Effector CD4-positive, alpha-beta T cell (primary cell): ENCODE measurements around the gene RDH12.
"Not testable (repeated sequence)": the region's sequence is repeated elsewhere in the genome, so short reads cannot be mapped to it uniquely, and the experiment has no call there.

Experiments used
- DNase-seq: peaks from one replicate; pipeline ENCODE4 v3.0.0-alpha.2; 2020

Gene RDH12

DNA sequence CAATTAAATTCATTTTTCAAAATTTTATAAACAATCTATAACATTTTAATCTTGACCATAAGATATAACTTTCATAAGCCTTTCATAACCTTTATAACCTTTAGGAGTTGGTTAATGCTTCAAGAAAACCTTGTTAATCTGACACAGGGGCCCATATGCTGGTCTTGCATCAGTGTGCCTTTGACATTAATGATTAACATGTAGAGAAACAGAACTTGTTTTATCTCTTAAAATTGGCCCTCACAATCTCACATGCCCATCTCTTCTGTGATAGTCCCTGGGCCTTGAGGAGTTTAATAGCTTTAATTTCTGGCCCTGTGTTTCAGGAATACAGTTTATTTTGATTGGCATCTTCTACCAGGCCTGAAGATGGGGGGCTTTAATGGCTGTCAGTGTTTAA, 7.7 kb downstream of the RDH12 start:
- not testable (repeated sequence) for DNase-seq

DNA sequence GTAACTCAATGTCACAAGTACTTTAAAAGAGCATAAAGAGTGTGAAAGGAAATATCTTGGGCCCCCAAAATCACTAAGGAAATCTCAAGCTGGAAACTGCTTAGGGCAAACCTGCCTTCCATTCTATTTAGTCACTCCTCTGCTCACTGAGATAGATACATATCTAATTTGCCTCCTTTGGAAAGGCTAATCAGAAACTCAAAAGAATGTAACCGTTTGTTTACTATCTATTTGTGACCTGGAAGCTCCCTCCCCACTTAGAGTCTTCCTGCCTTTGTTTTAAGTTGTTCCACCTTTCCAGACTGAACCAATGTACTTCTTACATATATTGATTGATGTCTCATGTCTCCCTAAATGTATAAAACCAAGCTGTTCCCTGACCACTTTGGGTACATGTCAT, 8.1 kb downstream of the RDH12 start:
- not testable (repeated sequence) for DNase-seq

- no peak for DNase-seq
These were observed 8.5 kb downstream of the RDH12 start for GRCh38 chr14:67710209-67710608.

GRCh38 chr14:67717048-67717447, 15.4 kb downstream of the RDH12 start:
- DNase-seq: no peak

DNA sequence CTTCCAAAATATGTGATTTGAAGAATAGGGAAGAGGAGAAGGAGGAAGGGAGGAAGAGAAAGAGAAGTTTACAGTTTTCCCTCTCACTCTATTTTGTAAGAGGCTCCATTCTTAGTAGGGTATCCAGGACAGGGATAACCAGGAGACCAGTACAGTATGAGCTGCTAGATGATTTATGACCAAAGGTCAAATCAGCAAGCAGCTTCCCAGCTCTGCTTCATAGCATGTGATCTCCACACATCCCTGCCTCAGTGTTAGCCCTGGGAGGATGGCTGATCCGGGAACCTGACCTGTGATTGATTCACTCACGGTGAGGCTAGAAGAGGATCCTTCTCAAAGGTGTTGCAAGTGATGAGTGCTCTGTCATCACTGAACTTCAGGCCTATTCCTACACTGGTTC, 16.6 kb downstream of the RDH12 start:
- DNase-seq: no peak

DNA sequence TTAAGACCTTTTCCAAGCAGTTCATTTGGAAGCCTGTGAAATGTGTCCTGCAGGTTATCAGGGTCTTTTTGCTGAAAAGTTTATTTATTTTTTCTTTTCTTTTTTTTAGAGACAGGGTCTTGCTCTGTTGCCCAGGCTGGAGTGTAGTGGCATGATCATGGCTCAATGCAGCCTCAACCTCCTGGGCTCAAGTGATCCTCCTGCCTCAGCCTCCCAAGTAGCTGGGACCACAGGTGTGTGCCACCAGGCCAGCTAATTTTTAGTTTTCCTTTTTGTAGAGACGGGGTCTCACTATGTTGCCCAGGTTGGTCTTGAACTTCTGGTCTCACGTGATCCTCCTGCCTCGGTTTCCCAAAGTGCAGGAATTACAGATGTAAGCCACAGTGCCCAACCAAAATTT, 17.7 kb downstream of the RDH12 start:
- DNase-seq: not testable (repeated sequence)

- no peak for DNase-seq
These were observed 18.2 kb downstream of the RDH12 start for GRCh38 chr14:67719866-67720265.

GRCh38 chr14:67721875-67722274, 20.2 kb downstream of the RDH12 start:
- no peak for DNase-seq

DNA sequence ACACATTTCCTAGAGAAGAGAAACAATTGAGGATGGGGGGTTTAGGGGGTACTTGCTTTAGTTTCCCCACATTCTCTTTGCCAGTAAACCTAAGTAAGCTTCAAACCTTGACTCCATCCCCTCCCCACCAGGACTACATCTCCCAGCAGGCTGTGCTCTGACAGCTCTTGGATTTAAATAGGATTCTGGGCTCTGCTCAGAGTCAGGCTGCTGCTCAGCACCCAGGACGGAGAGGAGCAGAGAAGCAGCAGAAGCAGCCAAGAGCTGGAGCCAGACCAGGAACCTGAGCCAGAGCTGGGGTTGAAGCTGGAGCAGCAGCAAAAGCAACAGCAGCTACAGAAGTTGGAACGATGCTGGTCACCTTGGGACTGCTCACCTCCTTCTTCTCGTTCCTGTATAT, 20.6 kb downstream of the RDH12 start:
- DNase-seq: no peak

GRCh38 chr14:67725171-67725570, 23.5 kb downstream of the RDH12 start:
- DNase-seq: no peak

- DNase-seq: no peak
These were observed 25.7 kb downstream of the RDH12 start for GRCh38 chr14:67727361-67727760.

- DNase-seq: no peak
These were observed 26.6 kb downstream of the RDH12 start for GRCh38 chr14:67728258-67728657.

- DNase-seq: no peak
These were observed 27.6 kb downstream of the RDH12 start for GRCh38 chr14:67729072-67729885.

DNA sequence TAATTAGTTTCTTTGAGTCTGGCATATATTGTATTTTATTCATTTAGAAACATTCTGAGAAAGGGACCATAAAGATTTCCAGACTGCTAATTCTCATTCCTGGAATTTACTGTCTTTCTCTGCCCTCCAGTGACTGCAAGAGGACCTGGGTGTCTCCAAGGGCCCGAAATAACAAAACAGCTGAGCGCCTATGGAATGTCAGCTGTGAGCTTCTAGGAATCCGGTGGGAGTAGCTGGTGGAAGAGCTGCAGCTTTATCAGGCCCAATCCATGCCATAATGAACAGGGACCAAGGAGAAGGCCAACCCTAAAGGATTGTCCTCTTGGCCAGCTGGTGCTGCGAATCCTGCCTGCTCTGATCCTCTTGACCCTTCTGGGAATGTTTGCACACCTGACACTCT, 31.9 kb downstream of the RDH12 start:
- DNase-seq: no peak

DNA sequence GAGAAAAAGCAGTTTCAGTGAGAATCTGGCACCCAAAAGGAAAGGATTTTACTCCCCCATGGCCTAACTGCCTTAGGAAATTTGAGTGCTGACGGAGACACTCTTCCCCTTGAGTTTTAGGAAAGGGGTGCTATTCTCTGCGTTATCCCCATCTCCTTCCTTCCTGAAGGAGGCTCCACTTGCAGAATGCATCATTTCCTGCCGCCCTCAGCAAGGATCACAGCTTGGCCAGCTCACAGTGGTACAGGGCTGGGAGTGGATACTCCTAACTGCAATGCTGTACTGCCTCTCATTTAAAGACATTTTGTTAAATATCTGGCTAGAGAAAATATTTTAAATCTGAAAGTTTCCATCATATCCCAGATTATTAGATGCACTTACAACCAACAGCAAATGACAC, 33.0 kb downstream of the RDH12 start:
- DNase-seq: no peak

GRCh38 chr14:67735336-67736147, 33.9 kb downstream of the RDH12 start:
- no peak for DNase-seq

- no peak for DNase-seq
These were observed 35.1 kb downstream of the RDH12 start for GRCh38 chr14:67736771-67737170.

- no peak for DNase-seq
These were observed 37.2 kb downstream of the RDH12 start for GRCh38 chr14:67738740-67739504.

DNA sequence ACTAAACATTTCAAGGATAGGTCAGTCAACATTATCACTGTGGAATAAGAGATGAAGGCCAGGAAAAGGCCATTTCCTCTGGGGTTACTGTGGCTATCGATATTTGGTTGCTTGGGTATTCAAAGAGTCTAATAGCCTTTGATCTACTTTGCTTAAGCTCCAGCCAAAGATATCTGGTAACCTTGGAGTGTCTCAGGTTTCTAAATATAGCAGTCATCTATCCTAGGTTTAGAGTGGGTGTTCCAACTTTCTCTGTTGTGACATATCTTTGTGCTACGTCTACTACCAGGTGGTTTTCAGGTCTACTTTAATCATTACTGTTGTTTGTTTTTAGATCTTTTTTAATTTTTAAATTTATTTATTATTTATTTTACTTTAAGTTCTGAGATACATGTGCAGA, 42.4 kb downstream of the RDH12 start:
- no peak for DNase-seq

GRCh38 chr14:67746927-67747326, 45.2 kb downstream of the RDH12 start:
- DNase-seq: no peak

DNA sequence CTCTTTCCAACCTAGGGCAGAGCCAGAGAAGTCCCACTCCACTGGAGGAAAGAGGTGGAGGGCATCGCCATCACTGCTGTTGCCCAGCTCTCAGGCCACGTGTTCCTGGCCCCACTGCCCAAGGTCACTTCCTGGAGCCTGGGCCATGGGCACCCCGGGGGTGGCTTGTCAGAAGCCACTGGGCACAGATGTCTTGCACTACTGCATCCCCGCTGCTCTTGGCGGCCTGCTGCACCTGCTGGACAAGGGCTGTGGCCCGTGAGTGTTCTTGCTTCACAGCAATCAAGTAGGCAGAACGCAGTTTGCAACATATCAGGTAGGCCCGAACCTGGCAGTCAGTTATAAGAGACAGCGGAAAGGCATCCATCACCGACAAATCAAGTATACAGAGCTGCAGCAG, 46.6 kb downstream of the RDH12 start:
- no peak for DNase-seq

DNA sequence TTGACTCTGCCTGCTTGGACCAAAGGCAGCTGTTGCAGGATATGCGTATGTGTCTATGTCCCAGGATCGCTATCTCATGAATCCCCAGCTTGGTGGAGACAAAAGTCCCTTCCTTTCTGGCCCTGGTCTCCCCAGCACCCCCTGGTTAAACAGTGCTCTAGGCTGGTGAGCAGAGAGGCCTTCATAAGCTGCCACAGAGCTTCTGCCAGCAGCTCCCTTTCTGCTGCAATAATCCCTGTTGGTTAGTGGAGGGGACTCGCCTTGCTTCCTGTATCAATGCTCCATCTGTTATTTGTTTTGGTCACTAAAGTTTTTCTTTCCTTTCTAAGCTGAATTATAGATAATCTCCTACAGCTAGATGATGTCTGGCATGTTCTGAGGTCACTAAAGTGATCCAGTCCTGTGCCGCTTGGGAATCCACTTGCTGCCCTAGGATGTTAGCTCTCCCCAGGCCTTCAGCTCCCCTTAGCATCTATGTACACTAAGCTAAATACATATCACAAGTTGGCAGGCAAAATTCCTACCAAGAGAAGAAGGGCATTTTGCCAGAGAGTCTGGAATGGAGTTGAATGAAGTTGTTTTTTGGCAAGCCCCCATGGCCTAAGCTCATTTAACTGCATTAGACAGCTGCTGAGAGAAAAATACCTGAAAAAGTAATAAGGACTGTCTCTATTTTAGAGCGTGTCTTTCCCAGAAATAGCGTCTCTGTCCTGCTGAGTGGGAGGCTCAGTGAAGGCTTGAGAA, 47.8 kb downstream of the RDH12 start:
- no peak for DNase-seq

DNA sequence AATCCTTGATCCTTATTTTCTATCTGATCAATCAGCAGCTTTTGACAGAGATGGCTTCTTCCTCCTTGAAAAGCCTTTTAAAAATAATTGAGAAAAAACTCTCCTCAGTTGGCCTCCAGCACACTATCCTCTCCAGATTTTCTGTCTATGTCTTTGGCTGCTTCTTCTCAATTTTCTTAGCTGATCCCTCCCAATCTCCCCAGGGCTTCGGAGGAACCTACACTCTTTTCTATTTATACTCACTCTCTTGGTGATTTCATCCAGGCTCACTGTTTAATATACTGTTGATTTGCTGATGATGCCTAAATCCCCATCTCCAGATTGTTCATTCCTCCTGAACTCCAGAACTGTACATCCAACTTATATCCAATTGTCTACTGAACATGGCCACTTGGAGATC, 54.8 kb downstream of the RDH12 start:
- DNase-seq: no peak
